GM21390 (cell line): ENCODE measurements around the gene FBXL14.

Source experiments
- ATAC-seq: cut with Tn5 transposase; IDR thresholded peaks from one replicate; pipeline ENCODE4 v1.9.1; 2021; ENCODE audit not compliant: unreplicated experiment

The FBXL14 gene

DNA sequence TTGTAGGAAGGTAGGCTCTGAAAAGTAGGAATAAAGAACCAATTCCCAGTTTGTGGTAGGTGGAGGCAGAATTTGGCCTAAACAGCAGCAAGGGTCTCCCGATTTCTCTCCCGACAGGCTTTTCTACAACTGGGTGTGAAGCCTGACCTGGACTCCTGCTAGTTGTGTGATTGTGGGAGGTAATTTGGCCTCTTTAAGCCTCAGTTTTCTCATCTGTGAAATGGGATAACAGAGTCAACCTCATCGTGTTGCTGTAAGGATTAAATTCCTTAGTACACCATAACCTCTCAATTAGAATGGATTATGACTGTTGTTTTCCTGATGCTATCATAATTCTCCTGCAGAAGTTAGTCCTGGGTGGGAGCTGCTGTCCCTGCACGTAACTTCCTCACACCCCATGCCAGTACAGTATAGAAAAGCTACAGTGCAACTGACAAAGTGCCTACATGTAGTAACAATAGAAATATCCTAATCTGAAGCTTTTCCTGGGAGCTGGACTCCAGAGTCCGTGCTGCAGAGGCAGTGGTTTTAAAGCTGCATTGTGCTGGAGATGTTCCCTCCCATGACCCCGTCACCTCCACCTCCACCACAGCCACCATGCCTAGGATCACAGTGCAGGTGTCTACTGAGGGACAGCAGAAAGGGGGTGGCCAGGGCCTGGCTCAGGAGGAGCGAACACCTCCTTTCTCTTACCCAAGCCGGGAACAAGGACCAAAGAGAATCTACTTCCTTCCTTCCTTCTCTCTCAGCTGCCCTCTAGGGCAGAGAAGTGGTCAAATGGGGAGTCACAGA is 76.5 kb downstream of the FBXL14 start:
- no peak for ATAC-seq

DNA sequence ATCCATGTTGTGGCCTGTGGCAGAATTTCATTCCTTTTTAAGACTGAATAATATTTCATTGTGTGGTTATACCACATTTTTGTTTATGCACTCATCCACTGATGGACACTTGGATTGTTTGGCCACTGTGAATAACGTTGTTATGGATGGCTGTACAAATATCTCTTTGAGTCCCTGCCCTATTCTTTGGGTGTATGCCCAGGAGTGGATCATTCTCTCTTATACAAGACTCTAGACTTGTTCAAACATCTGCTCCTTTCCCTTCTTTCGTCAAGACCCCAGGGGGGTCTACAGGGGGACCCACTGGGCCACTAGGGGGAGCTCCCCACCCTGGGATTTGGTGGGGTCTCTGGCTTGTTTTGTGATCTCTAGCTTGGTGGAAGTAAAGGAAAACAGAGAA is 77.4 kb downstream of the FBXL14 start:
- no peak for ATAC-seq
